ENCODE results near the gene GUSB.

GUSB gene

GRCh38 chr7:65925040-65925439, 57.0 kb downstream of the GUSB start:
- POLR2A ChIA-PET: no interaction called here
- CTCF ChIA-PET: no interaction called here
- TF ChIP-seq CTCF (IDR thresholded peaks at IDR 0.05; ENCODE audit: control extremely low read depth, extremely low read depth, low read depth, missing control alignments): no peak
- DNase-seq (ENCODE audit: extremely low spot score): no peak

GRCh38 chr7:65924193-65924592, 57.8 kb downstream of the GUSB start:
- no peak for TF ChIP-seq CTCF (IDR thresholded peaks at IDR 0.05; ENCODE audit: control extremely low read depth, extremely low read depth, low read depth, missing control alignments)
- POLR2A ChIA-PET: no interaction called here
- CTCF ChIA-PET: interaction anchor here (1.2 kb wide), 1 partner anchor 13 kb away, joined by 4 read pairs; no protein-coding TSS in a partner anchor
- DNase-seq (ENCODE audit: extremely low spot score): no peak

GRCh38 chr7:65923316-65923715, 58.7 kb downstream of the GUSB start:
- CTCF ChIA-PET: interaction anchor here (1.2 kb wide), 1 partner anchor 13 kb away, joined by 4 read pairs; no protein-coding TSS in a partner anchor
- no peak for TF ChIP-seq CTCF (IDR thresholded peaks at IDR 0.05; ENCODE audit: control extremely low read depth, extremely low read depth, low read depth, missing control alignments)

GRCh38 chr7:65915921-65916657, 65.9 kb downstream of the GUSB start:
- POLR2A ChIA-PET: interaction anchor here (0.7 kb wide), 1 partner anchor 142 kb away, joined by 3 read pairs; no protein-coding TSS in a partner anchor
- TF ChIP-seq CTCF (IDR thresholded peaks at IDR 0.05; ENCODE audit: control extremely low read depth, extremely low read depth, low read depth, missing control alignments): no peak
- CTCF ChIA-PET: interaction anchor here (1.0 to 1.5 kb wide), 4 partner anchors 10 to 76 kb away, joined by 3 to 6 read pairs (median 4); no protein-coding TSS in a partner anchor
- no peak for DNase-seq (ENCODE audit: extremely low spot score)

More at GRCh38 chr7:65923316-65923715, 58.7 kb downstream of the GUSB start:
- DNase-seq (ENCODE audit: extremely low spot score): no peak
- POLR2A ChIA-PET: no interaction called here

GRCh38 chr7:65912237-65912636, 69.8 kb downstream of the GUSB start:
- CTCF ChIA-PET: no interaction called here
- POLR2A ChIA-PET: no interaction called here
- TF ChIP-seq CTCF (IDR thresholded peaks at IDR 0.05; ENCODE audit: control extremely low read depth, extremely low read depth, low read depth, missing control alignments): no peak
- no peak for DNase-seq (ENCODE audit: extremely low spot score)
